Activated naive CD4-positive, alpha-beta T cell treated with anti-CD3 and anti-CD28 coated beads, Interleukin-2, amount 10 ng/mL, durations not matched to agents 7 days and 5 days (primary cell): ENCODE data around the gene FITM1.

Experiments
- CTCF ChIA-PET: fragments of 350-600 bp; sonication (Branson Sonifier 250); formaldehyde crosslinking; loops from one replicate; lab custom pipeline; 2021; ENCODE audit warnings: antibody characterized with exemption; lab: Charles Lee
- DNase-seq: peaks from one replicate; pipeline ENCODE4 v3.0.0-alpha.2; 2020
- H3K27ac Mint-ChIP-seq: one replicate; pipeline ENCODE4 v1.8.0; 2021; ENCODE audit warnings: mild to moderate bottlenecking, moderate library complexity, mixed read lengths
- H3K27me3 Mint-ChIP-seq: one replicate; pipeline ENCODE4 v1.8.0; 2021; ENCODE audit warnings: mild to moderate bottlenecking, mixed read lengths
- H3K36me3 Mint-ChIP-seq: one replicate; pipeline ENCODE4 v1.8.0; 2021; ENCODE audit warnings: mixed read lengths
- H3K4me1 Mint-ChIP-seq: one replicate; pipeline ENCODE4 v1.8.0; 2021; ENCODE audit warnings: mixed read lengths
- H3K4me3 Mint-ChIP-seq: one replicate; pipeline ENCODE4 v1.8.0; 2021; ENCODE audit warnings: mild to moderate bottlenecking, moderate library complexity, mixed read lengths
- H3K9me3 Mint-ChIP-seq: one replicate; pipeline ENCODE4 v1.8.0; 2021; ENCODE audit warnings: mixed read lengths

Gene FITM1

DNA sequence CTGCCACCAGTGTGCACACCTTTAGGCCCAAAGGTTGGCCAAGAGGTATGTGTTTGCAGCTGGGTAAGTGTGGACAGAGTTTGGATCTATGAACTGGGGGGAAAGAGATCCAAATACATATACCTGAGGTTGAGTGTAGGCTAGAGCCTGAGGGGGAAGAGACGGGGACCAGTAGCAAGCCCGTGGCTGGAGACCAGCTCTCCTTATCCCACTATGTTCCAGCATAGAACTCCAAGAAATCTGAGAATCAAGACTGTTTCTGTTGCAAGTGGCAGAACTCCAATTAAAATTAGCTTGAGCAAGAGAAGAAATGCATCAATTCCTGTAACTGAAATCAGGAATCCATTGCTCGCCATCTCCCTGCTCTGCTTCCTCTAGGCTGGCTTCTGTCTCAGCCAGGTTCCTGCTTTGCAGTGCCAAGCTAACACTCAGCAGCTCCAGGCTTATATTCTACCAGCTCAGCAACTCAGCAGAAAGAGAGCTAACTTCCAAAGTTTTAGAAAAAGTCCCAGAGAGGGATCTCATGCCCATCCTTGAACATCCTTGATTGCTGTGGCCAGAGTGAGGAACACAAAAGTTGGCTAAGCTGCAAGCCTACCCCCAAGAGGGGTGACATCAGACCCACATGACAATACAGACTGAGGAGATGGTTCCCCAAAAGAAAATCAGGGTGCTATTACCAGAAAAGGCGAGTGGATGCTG, 37.8 kb upstream of the FITM1 start:
- Mint-ChIP-seq H3K4me3 (peak overlapping the region; percentile 92), H3K4me1 (peaks cover 39% of the 10 kb centered on the region), H3K27me3 (no peaks in the 10 kb centered on the region), H3K27ac (peak overlapping the region; percentile 92), H3K9me3 (no peaks in the 10 kb centered on the region), H3K36me3 (peaks cover 16% of the 10 kb centered on the region)
- CTCF ChIA-PET = interaction anchor here (0.5 to 11.8 kb wide), 9 partner anchors 15 to 316 kb away, joined by 3 to 240 read pairs (median 6); partner anchors contain the start of genes CPNE6, IRF9 and TM9SF1
- DNase-seq = no peak

- DNase-seq = no peak
- H3K9me3 Mint-ChIP-seq = no peaks in the 10 kb centered on the region
- H3K36me3 Mint-ChIP-seq = peaks cover 18% of the 10 kb centered on the region
- peak overlapping the region; percentile 92 for H3K27ac Mint-ChIP-seq
- H3K4me3 Mint-ChIP-seq = peak overlapping the region; percentile 92
- H3K27me3 Mint-ChIP-seq = no peaks in the 10 kb centered on the region
- H3K4me1 Mint-ChIP-seq = peaks cover 39% of the 10 kb centered on the region
- CTCF ChIA-PET = interaction anchor here (0.6 to 11.8 kb wide), 7 partner anchors 14 to 315 kb away, joined by 3 to 240 read pairs (median 6); partner anchors contain the start of genes CPNE6, EMC9, IRF9 and TM9SF1
These were observed 37.1 kb upstream of the FITM1 start for GRCh38 chr14:24093207-24093900.

GRCh38 chr14:24093901-24094840, 36.3 kb upstream of the FITM1 start, which contains the start of gene PCK2:
TSS of gene PCK2 (plus strand) at chr14:24094311. CDS start at chr14:24094406, 95 bp downstream.
- H3K4me1 Mint-ChIP-seq = peaks cover 39% of the 10 kb centered on the region
- peaks cover 22% of the 10 kb centered on the region for H3K36me3 Mint-ChIP-seq
- no peaks in the 10 kb centered on the region for H3K9me3 Mint-ChIP-seq
- peak; percentile 86 for DNase-seq
- peak within 1 kb of the TSS; percentile 92 for H3K27ac Mint-ChIP-seq
- H3K4me3 Mint-ChIP-seq = peak within 1 kb of the TSS; percentile 92
- CTCF ChIA-PET = interaction anchor here (0.8 to 11.8 kb wide), 6 partner anchors 13 to 47 kb away, joined by 3 to 240 read pairs (median 56); partner anchors contain the start of genes CPNE6, DCAF11, EMC9 and NRL
- no peaks in the 10 kb centered on the region for H3K27me3 Mint-ChIP-seq

GRCh38 chr14:24094841-24095270, 35.6 kb upstream of the FITM1 start:
- Mint-ChIP-seq H3K27ac (peak overlapping the region; percentile 92), H3K9me3 (no peaks in the 10 kb centered on the region), H3K27me3 (no peaks in the 10 kb centered on the region), H3K4me1 (peaks cover 37% of the 10 kb centered on the region), H3K4me3 (peak overlapping the region; percentile 92), H3K36me3 (peaks cover 28% of the 10 kb centered on the region)
- DNase-seq = no peak
- CTCF ChIA-PET = interaction anchor here (0.7 to 11.8 kb wide), 6 partner anchors 12 to 48 kb away, joined by 3 to 240 read pairs (median 56); partner anchors contain the start of genes CPNE6, DCAF11 and NRL

GRCh38 chr14:24095271-24096068, 35.0 kb upstream of the FITM1 start:
- no peaks in the 10 kb centered on the region for H3K27me3 Mint-ChIP-seq
- peaks cover 35% of the 10 kb centered on the region for H3K4me1 Mint-ChIP-seq
- CTCF ChIA-PET = interaction anchor here (0.7 to 11.8 kb wide), 6 partner anchors 12 to 48 kb away, joined by 3 to 240 read pairs (median 56); partner anchors contain the start of genes CPNE6, DCAF11 and NRL
- H3K9me3 Mint-ChIP-seq = no peaks in the 10 kb centered on the region
- peak; percentile 65 for DNase-seq
- H3K27ac Mint-ChIP-seq = peak overlapping the region; percentile 92
- H3K4me3 Mint-ChIP-seq = peak overlapping the region; percentile 92
- peaks cover 33% of the 10 kb centered on the region for H3K36me3 Mint-ChIP-seq

- H3K36me3 Mint-ChIP-seq = peaks cover 42% of the 10 kb centered on the region
- CTCF ChIA-PET = interaction anchor here (11.8 kb wide), 1 partner anchor 11 kb away, joined by 187 read pairs; no protein-coding TSS in a partner anchor
- peak overlapping the region; percentile 38 for H3K27ac Mint-ChIP-seq
- no peaks in the 10 kb centered on the region for H3K9me3 Mint-ChIP-seq
- no peaks in the 10 kb centered on the region for H3K27me3 Mint-ChIP-seq
- H3K4me1 Mint-ChIP-seq = peaks cover 32% of the 10 kb centered on the region
- no peak for DNase-seq
- H3K4me3 Mint-ChIP-seq = peak overlapping the region; percentile 46
These were observed 33.8 kb upstream of the FITM1 start for GRCh38 chr14:24096545-24097181.

GRCh38 chr14:24098229-24098926, 32.1 kb upstream of the FITM1 start:
- Mint-ChIP-seq H3K36me3 (peaks cover 54% of the 10 kb centered on the region), H3K9me3 (no peaks in the 10 kb centered on the region), H3K27me3 (no peaks in the 10 kb centered on the region), H3K27ac (no peak overlapping the region), H3K4me1 (peaks cover 21% of the 10 kb centered on the region), H3K4me3 (no peak overlapping the region)
- CTCF ChIA-PET = interaction anchor here (11.8 kb wide), 1 partner anchor 9 kb away, joined by 187 read pairs; no protein-coding TSS in a partner anchor
- DNase-seq = no peak

DNA sequence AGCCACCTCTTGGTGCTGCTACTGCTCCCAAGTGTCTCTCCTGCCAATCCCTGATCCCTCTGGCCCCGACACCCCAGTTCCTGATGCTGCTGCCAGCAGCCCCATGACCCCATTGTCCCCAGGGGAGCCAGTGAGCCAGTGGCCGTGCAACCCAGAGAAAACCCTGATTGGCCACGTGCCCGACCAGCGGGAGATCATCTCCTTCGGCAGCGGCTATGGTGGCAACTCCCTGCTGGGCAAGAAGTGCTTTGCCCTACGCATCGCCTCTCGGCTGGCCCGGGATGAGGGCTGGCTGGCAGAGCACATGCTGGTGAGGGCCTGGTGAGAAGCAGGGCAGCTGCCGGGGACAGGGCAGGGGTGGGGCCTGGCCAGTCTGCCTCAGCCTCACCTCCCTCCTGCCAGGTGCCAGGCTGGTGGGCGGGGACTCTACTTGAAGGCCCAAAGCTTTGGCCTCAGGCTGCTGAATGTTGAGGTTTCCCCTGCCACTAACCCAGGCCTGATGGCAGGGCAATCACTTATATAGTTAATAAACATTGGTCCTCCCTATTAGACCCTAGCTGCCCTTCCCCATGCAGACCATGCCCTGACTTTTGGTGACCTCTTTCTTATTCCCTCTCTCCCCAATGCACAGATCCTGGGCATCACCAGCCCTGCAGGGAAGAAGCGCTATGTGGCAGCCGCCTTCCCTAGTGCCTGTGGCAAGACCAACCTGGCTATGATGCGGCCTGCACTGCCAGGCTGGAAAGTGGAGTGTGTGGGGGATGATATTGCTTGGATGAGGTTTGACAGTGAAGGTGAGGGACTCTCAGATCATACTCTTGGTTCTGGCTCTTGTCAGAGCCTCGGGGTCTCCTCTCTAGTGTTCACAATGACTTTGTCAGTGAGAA, 31.3 kb upstream of the FITM1 start:
- H3K27ac Mint-ChIP-seq = peak overlapping the region; percentile 55
- H3K36me3 Mint-ChIP-seq = peaks cover 60% of the 10 kb centered on the region
- no peak for DNase-seq
- no peaks in the 10 kb centered on the region for H3K27me3 Mint-ChIP-seq
- peaks cover 16% of the 10 kb centered on the region for H3K4me1 Mint-ChIP-seq
- no peaks in the 10 kb centered on the region for H3K9me3 Mint-ChIP-seq
- CTCF ChIA-PET = interaction anchor here (11.8 kb wide), 1 partner anchor 8 kb away, joined by 187 read pairs; no protein-coding TSS in a partner anchor
- no peak overlapping the region for H3K4me3 Mint-ChIP-seq

DNA sequence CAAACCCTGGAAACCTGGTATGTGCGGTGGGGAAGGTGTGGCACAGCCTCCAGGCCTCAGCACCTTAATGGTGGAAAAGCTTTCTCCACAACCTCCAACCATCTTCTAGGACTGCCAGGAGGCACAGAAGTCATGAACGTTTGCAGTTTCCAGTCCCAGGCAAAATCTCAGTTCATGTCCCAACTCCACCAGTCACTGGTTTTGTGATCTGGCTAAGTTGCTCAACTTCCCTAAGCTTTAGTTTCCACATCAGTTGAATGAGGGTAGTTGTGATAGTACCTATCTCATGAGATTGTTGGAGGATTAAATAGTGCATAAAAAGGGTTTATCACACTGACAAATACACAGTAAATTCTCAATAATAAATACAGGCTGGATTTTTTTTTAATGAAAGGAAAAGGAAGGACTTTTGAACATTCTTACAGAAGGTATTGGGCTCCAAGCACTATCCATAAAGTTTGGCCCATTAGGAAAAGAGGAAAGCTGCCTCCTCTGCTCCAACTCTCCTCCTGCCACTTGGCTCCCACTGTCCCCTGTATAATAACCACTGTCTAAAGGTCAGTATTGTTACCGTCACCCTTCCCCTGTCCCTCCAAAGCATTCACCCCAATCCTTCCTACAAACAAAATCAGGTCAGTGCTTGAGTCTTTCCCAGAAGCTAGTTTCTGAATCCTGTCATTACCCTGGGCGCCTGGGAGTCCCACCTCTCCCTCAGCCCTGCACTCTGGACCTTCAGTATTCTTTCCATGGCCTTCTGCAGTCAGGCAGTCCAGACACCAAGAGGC, 30.1 kb upstream of the FITM1 start:
- Mint-ChIP-seq H3K36me3 (peaks cover 65% of the 10 kb centered on the region), H3K9me3 (no peaks in the 10 kb centered on the region), H3K27ac (peak overlapping the region; percentile 70), H3K4me1 (peaks cover 13% of the 10 kb centered on the region), H3K4me3 (no peak overlapping the region), H3K27me3 (no peaks in the 10 kb centered on the region)
- CTCF ChIA-PET = interaction anchor here (2.2 kb wide), 1 partner anchor 9 kb away, joined by 14 read pairs; no protein-coding TSS in a partner anchor
- DNase-seq = no peak

GRCh38 chr14:24100982-24101494, 29.4 kb upstream of the FITM1 start:
- Mint-ChIP-seq H3K4me1 (peaks cover 11% of the 10 kb centered on the region), H3K27ac (peak overlapping the region; percentile 70), H3K27me3 (no peaks in the 10 kb centered on the region), H3K4me3 (no peak overlapping the region), H3K36me3 (peaks cover 61% of the 10 kb centered on the region), H3K9me3 (no peaks in the 10 kb centered on the region)
- CTCF ChIA-PET = interaction anchor here (2.2 kb wide), 1 partner anchor 10 kb away, joined by 14 read pairs; no protein-coding TSS in a partner anchor
- DNase-seq = no peak
